Glutamatergic neuron (in vitro differentiated cells): Measurements from ENCODE around the gene SCGB1A1. TPM values are rescaled to one million over a fixed set of nuclear protein-coding genes. Genes with fewer than 3 reads are reported as not detected.

Experiments
- DNase-seq: peaks from one replicate; pipeline ENCODE4 v3.0.0; 2022
- H3K27ac Mint-ChIP-seq: one replicate; pipeline ENCODE4 v1.8.0; 2020; ENCODE audit warnings: mild to moderate bottlenecking, mixed read lengths, inconsistent platforms; ENCODE audit not compliant: unreplicated experiment
- H3K27me3 Mint-ChIP-seq: one replicate; pipeline ENCODE4 v1.8.0; 2020; ENCODE audit warnings: mild to moderate bottlenecking, moderate library complexity, mixed read lengths, inconsistent platforms; ENCODE audit not compliant: unreplicated experiment
- H3K36me3 Mint-ChIP-seq: one replicate; pipeline ENCODE4 v1.8.0; 2020; ENCODE audit warnings: mild to moderate bottlenecking, mixed read lengths, inconsistent platforms; ENCODE audit not compliant: unreplicated experiment
- H3K4me1 Mint-ChIP-seq: one replicate; pipeline ENCODE4 v1.8.0; 2020; ENCODE audit warnings: mild to moderate bottlenecking, low read depth, mixed read lengths, inconsistent platforms; ENCODE audit not compliant: unreplicated experiment
- H3K4me3 Mint-ChIP-seq: one replicate; pipeline ENCODE4 v1.8.0; 2020; ENCODE audit warnings: mild to moderate bottlenecking, mixed read lengths, inconsistent platforms; ENCODE audit not compliant: unreplicated experiment
- H3K9me3 Mint-ChIP-seq: one replicate; pipeline ENCODE4 v1.8.0; 2020; ENCODE audit warnings: mild to moderate bottlenecking, moderate library complexity, mixed read lengths, inconsistent platforms; ENCODE audit not compliant: unreplicated experiment
- CTCF ChIP-seq: fragments of 200-600 bp; sonication (generic); IDR thresholded peaks from one replicate; pipeline ENCODE4 v1.5.0; 2021; ENCODE audit not compliant: partially characterized antibody, unreplicated experiment
- long read RNA-seq: library from polyadenylated mRNA; unstranded; transcript quantifications from one replicate; pipeline ENCODE4 v2.0.0, GENCODE V29; 2020; ENCODE audit not compliant: unreplicated experiment
- total RNA-seq: library from RNA; stranded (reverse); fragmentation: NEBNext Ultra II Directional; extraction: Animal tissue kit (Norgen Biotek cat#: 25700); gene quantifications from one replicate; pipeline ENCODE4 v1.2.1, GENCODE V29; 2021; ENCODE audit not compliant: unreplicated experiment

The SCGB1A1 gene
- total RNA-seq = not detected
- long read RNA-seq = 0 reads

GRCh38 chr11:62418733-62419132, at the start of gene SCGB1A1:
TSS of gene SCGB1A1 (plus strand) at chr11:62419033. CDS start at chr11:62419096, 63 bp downstream.
- Mint-ChIP-seq H3K27ac (no peak within 1 kb of the TSS), H3K36me3 (peaks cover 8% of the 10 kb centered on the region), H3K27me3 (peaks cover 2% of the 10 kb centered on the region), H3K4me1 (no peaks in the 10 kb centered on the region), H3K9me3 (peaks cover 2% of the 10 kb centered on the region), H3K4me3 (no peak within 1 kb of the TSS)
- DNase-seq = no peak
- TF ChIP-seq CTCF = no peak

- Mint-ChIP-seq H3K27ac (no peak overlapping the region), H3K4me1 (peaks cover 1% of the 10 kb centered on the region), H3K27me3 (no peaks in the 10 kb centered on the region), H3K4me3 (no peak overlapping the region), H3K36me3 (peaks cover 14% of the 10 kb centered on the region), H3K9me3 (peaks cover 3% of the 10 kb centered on the region)
- TF ChIP-seq CTCF = no peak
- no peak for DNase-seq
Measured at GRCh38 chr11:62370743-62371440, 47.9 kb upstream of the SCGB1A1 start.

- Mint-ChIP-seq H3K4me1 (peaks cover 4% of the 10 kb centered on the region), H3K27me3 (no peaks in the 10 kb centered on the region), H3K4me3 (no peak overlapping the region), H3K9me3 (peaks cover 3% of the 10 kb centered on the region), H3K27ac (no peak overlapping the region), H3K36me3 (peaks cover 14% of the 10 kb centered on the region)
- TF ChIP-seq CTCF = no peak
- no peak for DNase-seq
Measured at GRCh38 chr11:62372871-62373270, 46.0 kb upstream of the SCGB1A1 start.

- peak; percentile 14 for TF ChIP-seq CTCF
- Mint-ChIP-seq H3K27ac (no peak overlapping the region), H3K4me3 (no peak overlapping the region), H3K27me3 (no peaks in the 10 kb centered on the region), H3K9me3 (peaks cover 3% of the 10 kb centered on the region), H3K36me3 (peaks cover 14% of the 10 kb centered on the region), H3K4me1 (peaks cover 8% of the 10 kb centered on the region)
- no peak for DNase-seq
Measured at GRCh38 chr11:62373464-62374119, 45.2 kb upstream of the SCGB1A1 start.

- peaks cover 5% of the 10 kb centered on the region for H3K9me3 Mint-ChIP-seq
- H3K4me3 Mint-ChIP-seq = no peak overlapping the region
- H3K4me1 Mint-ChIP-seq = peaks cover 19% of the 10 kb centered on the region
- H3K27ac Mint-ChIP-seq = no peak overlapping the region
- no peaks in the 10 kb centered on the region for H3K27me3 Mint-ChIP-seq
- no peak for DNase-seq
- peaks cover 9% of the 10 kb centered on the region for H3K36me3 Mint-ChIP-seq
- no peak for TF ChIP-seq CTCF
Measured at GRCh38 chr11:62374801-62375200, 44.0 kb upstream of the SCGB1A1 start.
